Activated CD4-positive, alpha-beta T cell treated with anti-CD3 and anti-CD28 coated beads for 36 hours (primary cell): ENCODE measurements around the gene CAMK2G. TPM values are rescaled to one million over a fixed set of nuclear protein-coding genes. Genes with fewer than 3 reads are reported as not detected.

Experiments
- ATAC-seq: fragments of 200-7000 bp; cut with Tn5 transposase; one replicate; pipeline ENCODE4 v1.10.0; 2021; ENCODE audit warnings: mild to moderate bottlenecking, moderate library complexity
- CTCF ChIA-PET: fragments of 350-600 bp; sonication (Branson Sonifier 250); formaldehyde crosslinking; loops from one replicate; lab custom pipeline; 2021; ENCODE audit warnings: antibody characterized with exemption; lab: Charles Lee
- POLR2A ChIA-PET: fragments of 350-600 bp; sonication (Branson Sonifier 250); formaldehyde crosslinking; loops from one replicate; lab custom pipeline; 2021; ENCODE audit warnings: antibody characterized with exemption, inconsistent platforms; lab: Charles Lee
- DNase-seq: peaks from one replicate; pipeline ENCODE4 v3.0.0-alpha.2; 2020
- H3K27ac Mint-ChIP-seq: one replicate; pipeline ENCODE4 v1.8.0; 2021; ENCODE audit warnings: mixed read lengths
- H3K27me3 Mint-ChIP-seq: one replicate; pipeline ENCODE4 v1.8.0; 2021; ENCODE audit warnings: mixed read lengths
- H3K36me3 Mint-ChIP-seq: one replicate; pipeline ENCODE4 v1.8.0; 2021; ENCODE audit warnings: low read depth, mixed read lengths
- H3K4me1 Mint-ChIP-seq: one replicate; pipeline ENCODE4 v1.8.0; 2021; ENCODE audit warnings: mixed read lengths
- H3K4me3 Mint-ChIP-seq: one replicate; pipeline ENCODE4 v1.8.0; 2021; ENCODE audit warnings: mild to moderate bottlenecking, moderate library complexity, mixed read lengths
- H3K9me3 Mint-ChIP-seq: one replicate; pipeline ENCODE4 v1.8.0; 2021; ENCODE audit warnings: low read depth, mixed read lengths
- intact Hi-C, 2 experiments: fragments of 100-400 bp; cut with DNase I in 1 of 2; cut with micrococcal nuclease in 1 of 2; formaldehyde crosslinking; loops; one replicate each; pipeline versions ENCODE4 v1.14.2 to v1.15.1; 2022 to 2024; cut with DNase I, micrococcal nuclease
- total RNA-seq, 2 experiments: library from RNA; stranded (reverse); gene quantifications; one replicate each; pipeline ENCODE4 v1.2.3, GENCODE V29; 2021

CAMK2G gene
- total RNA-seq, 2 experiments from 2014 or later: 16.4 to 19.4 TPM

DNA sequence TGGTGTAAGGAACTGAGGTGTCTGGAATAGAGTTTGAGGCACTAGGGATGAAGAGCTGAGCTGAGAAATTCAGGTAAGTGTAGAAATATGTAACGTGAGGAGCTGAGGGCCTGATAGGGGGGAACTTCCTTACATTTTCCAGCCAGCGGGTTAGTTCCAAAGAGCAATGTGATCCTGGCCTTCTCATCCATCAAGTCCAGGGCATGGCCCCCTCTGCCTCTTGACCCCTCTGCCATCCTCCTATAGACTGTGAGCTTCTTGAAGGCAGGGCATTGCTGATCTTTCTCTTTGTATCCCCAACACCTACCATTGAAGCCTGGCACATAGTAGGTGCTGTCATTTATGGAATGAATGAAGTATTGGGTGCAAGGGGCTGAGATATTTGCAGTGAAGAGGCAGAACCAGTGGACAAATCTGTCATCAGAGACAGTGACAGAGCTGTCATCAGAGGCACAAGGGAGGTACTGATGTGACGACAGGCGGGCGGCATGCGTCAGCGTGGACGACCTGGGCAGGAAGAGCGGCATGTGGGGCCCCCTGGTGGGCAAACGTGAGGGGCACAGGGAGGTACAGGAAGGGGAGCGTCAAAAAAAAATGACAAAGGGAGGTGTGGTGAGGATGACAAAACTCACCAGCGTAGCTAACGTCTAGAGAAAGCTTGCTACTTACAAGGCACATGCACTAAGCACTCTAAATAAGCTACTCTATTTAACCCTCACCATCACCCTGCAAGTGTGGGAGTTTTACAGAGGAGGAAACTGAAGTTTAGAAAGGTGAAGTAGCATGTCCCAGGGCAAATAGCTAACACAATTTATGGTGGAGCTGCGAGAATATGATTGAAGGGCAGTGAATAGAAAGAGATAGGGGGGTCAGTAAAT lies 5.2 kb upstream of the CAMK2G start:
- peak overlapping the region; percentile 71 for H3K27ac Mint-ChIP-seq
- H3K9me3 Mint-ChIP-seq: no peaks in the 10 kb centered on the region
- ATAC-seq (peak; percentile 86), DNase-seq (peak; percentile 98)
- H3K4me3 Mint-ChIP-seq: no peak overlapping the region
- no peaks in the 10 kb centered on the region for H3K27me3 Mint-ChIP-seq
- no peaks in the 10 kb centered on the region for H3K36me3 Mint-ChIP-seq
- H3K4me1 Mint-ChIP-seq: peaks cover 45% of the 10 kb centered on the region
- ChIA-PET POLR2A (interaction anchor here (0.5 to 1.2 kb wide), 8 partner anchors 9 to 269 kb away, joined by 3 to 9 read pairs (median 4); no protein-coding TSS in a partner anchor), CTCF (interaction anchor here (0.5 to 19.7 kb wide), 48 partner anchors 10 to 397 kb away, joined by 3 to 456 read pairs (median 4); partner anchors contain the start of gene CHCHD1)
- intact Hi-C loops: loop anchor here (1.0 to 10.0 kb wide), 9 partner anchors 22 to 713 kb away; partner anchors contain the start of genes CHCHD1 (in 1 of the 2), MRPS16 (in 1 of the 2), NDST2 (in 1 of the 2) and PPP3CB (in 1 of the 2)

DNA sequence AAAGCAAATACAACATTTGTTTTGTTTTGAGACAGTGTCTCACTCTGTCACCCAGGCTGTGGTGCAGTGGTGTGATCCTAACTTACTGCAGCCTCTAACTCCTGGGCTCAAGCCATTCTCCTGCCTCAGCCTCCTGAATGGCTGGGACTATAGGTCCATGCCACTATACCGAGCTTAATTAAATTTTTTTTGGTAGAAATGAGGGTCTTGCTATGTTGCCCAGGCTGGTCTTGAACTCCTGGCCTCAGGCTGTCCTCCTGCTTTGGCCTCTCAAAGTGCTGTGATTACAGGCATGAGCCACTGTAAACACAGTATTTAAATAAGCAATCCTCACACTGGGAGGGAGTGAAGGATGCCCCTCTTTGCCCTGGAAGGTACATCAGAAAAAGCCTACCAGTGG lies 4.0 kb upstream of the CAMK2G start:
- Mint-ChIP-seq H3K27ac (no peak overlapping the region), H3K27me3 (no peaks in the 10 kb centered on the region), H3K36me3 (no peaks in the 10 kb centered on the region), H3K4me1 (peaks cover 45% of the 10 kb centered on the region), H3K9me3 (no peaks in the 10 kb centered on the region), H3K4me3 (no peak overlapping the region)
- intact Hi-C loops: loop anchor here (2.0 to 10.0 kb wide), 5 partner anchors 62 to 714 kb away; partner anchors contain the start of genes MRPS16 (in 1 of the 2), NDST2 (in 1 of the 2) and PPP3CB (in 1 of the 2)
- no peak for ATAC-seq
- CTCF ChIA-PET: interaction anchor here (0.6 to 19.7 kb wide), 11 partner anchors 12 to 1355 kb away, joined by 3 to 456 read pairs (median 24); partner anchors contain the start of gene CHCHD1
- POLR2A ChIA-PET: interaction anchor here (0.7 kb wide), 1 partner anchor 273 kb away, joined by 3 read pairs; no protein-coding TSS in a partner anchor
- DNase-seq: no peak

DNA sequence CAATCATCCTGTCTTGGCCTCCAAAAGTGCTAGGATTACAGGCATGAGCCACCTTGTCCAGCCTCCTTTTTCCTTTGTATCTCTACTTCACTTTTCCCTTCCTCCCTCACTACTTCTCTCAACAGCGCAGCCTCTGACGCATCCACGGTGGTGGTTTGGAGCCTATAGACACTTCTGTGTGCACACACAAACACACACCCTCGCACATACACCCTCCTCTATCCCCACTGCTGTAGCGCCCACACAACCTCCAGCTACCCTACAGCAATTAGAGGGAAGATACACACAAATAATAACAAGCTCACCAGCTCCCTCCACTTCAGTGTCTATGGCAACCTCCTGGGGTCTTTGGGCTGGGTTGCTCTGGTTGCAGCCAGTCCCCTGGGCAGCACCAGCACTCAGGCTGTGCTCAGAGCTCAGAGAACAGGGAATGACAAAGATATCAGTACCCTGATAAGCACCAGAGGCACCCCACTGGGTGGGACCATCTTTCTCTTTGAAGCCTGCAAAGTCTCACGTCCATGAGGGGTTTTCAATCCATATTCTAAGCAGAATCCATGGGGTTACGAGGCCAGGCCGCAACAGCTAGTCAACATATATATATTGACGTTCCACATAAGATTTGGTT lies 3.3 kb upstream of the CAMK2G start:
- no peaks in the 10 kb centered on the region for H3K27me3 Mint-ChIP-seq
- no peak for ATAC-seq
- intact Hi-C loops: loop anchor here (2.0 to 10.0 kb wide), 5 partner anchors 63 to 715 kb away; partner anchors contain the start of genes MRPS16 (in 1 of the 2), NDST2 (in 1 of the 2) and PPP3CB (in 1 of the 2)
- no peak for DNase-seq
- peaks cover 52% of the 10 kb centered on the region for H3K4me1 Mint-ChIP-seq
- H3K36me3 Mint-ChIP-seq: no peaks in the 10 kb centered on the region
- no peak overlapping the region for H3K4me3 Mint-ChIP-seq
- ChIA-PET POLR2A (interaction anchor here (0.6 kb wide), 2 partner anchors 47 to 65 kb away, joined by 3 to 7 read pairs; no protein-coding TSS in a partner anchor), CTCF (interaction anchor here (0.6 to 19.7 kb wide), 9 partner anchors 11 to 1554 kb away, joined by 3 to 456 read pairs (median 8); no protein-coding TSS in a partner anchor)
- H3K9me3 Mint-ChIP-seq: no peaks in the 10 kb centered on the region
- H3K27ac Mint-ChIP-seq: peak overlapping the region; percentile 9

DNA sequence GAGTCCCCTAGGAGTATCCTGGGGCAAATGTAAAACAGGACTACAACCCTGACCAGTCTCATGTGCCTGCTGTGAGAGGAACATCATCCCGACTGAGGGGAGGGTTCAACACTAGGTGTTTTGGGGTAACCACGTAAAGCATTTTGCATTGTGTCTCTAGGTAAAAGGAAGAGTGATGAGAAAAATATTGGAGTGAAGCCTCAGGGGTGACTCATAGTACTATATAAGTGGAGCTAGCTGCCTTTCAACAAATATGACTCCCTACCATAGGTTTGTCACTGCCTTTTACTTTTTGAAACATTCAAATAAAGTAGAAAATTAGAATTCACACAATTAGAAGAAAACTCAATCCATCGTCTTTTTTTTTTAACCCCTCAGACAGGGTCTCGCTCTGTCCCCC lies 2.6 kb upstream of the CAMK2G start:
- ChIA-PET CTCF (interaction anchor here (0.6 to 19.7 kb wide), 7 partner anchors 11 to 1553 kb away, joined by 3 to 456 read pairs (median 4); partner anchors contain the start of gene CHCHD1), POLR2A (interaction anchor here (0.6 to 0.7 kb wide), 3 partner anchors 16 to 48 kb away, joined by 3 to 7 read pairs (median 5); no protein-coding TSS in a partner anchor)
- no peaks in the 10 kb centered on the region for H3K9me3 Mint-ChIP-seq
- H3K27ac Mint-ChIP-seq: peak overlapping the region; percentile 2
- H3K4me1 Mint-ChIP-seq: peaks cover 58% of the 10 kb centered on the region
- no peak for ATAC-seq
- intact Hi-C loops: loop anchor here in 1 of 2 experiments (5.0 to 10.0 kb wide), 3 partner anchors 380 to 715 kb away; partner anchors contain the start of genes MRPS16 and PPP3CB
- H3K27me3 Mint-ChIP-seq: no peaks in the 10 kb centered on the region
- H3K4me3 Mint-ChIP-seq: no peak overlapping the region
- H3K36me3 Mint-ChIP-seq: no peaks in the 10 kb centered on the region
- no peak for DNase-seq

DNA sequence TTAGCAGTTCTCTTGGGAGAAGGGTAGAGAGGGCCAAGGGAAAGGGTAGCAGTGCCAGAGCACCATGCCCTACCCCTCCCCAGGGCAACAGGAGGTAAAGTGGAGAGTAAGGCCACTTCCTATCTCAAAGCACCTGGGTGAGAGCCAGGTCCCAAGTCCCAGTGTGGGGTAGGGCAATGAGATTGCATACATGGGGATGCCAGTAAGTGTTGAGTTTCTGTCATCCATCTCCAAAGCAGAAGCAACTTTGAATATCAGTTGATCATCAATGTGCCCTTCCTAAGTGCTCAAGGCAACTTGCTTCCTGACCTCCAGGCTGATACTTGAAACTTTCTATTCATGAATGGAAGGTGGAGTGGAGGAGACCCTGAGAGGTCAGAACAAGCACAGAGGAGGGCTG lies 2.2 kb upstream of the CAMK2G start:
- CTCF ChIA-PET: interaction anchor here (0.6 to 19.7 kb wide), 6 partner anchors 10 to 314 kb away, joined by 3 to 456 read pairs (median 42); partner anchors contain the start of gene CHCHD1
- H3K4me1 Mint-ChIP-seq: peaks cover 62% of the 10 kb centered on the region
- no peaks in the 10 kb centered on the region for H3K36me3 Mint-ChIP-seq
- no peak for DNase-seq
- POLR2A ChIA-PET: interaction anchor here (0.7 kb wide), 2 partner anchors 15 to 27 kb away, joined by 3 to 5 read pairs; no protein-coding TSS in a partner anchor
- H3K9me3 Mint-ChIP-seq: no peaks in the 10 kb centered on the region
- no peak for ATAC-seq
- intact Hi-C loops: loop anchor here in 1 of 2 experiments (5.0 to 10.0 kb wide), 3 partner anchors 379 to 716 kb away; partner anchors contain the start of genes MRPS16 and PPP3CB
- no peak overlapping the region for H3K4me3 Mint-ChIP-seq
- H3K27me3 Mint-ChIP-seq: no peaks in the 10 kb centered on the region
- H3K27ac Mint-ChIP-seq: peak overlapping the region; percentile 17

DNA sequence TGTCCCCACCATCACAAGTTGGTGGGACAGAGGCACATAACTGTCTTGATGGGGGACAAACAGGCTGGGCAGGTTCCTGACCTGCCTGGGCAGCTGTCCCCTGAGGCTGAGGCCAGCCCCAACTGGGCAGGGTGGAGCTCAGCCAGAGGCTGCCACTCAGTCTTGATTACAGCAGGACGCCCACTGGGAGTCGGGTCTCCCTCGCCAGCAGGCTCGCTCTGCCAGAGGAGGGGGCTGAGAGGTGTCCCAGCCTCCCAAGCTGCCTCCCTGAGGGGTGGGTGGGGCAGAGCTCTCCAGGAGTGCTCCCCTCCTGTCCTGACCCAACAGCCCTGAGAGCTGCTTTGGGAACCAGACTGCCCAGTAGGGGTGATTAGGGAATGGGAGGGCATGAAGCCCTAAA lies 1.8 kb upstream of the CAMK2G start:
- no peak overlapping the region for H3K4me3 Mint-ChIP-seq
- H3K27me3 Mint-ChIP-seq: no peaks in the 10 kb centered on the region
- DNase-seq (no peak), ATAC-seq (no peak)
- CTCF ChIA-PET: interaction anchor here (1.1 to 19.7 kb wide), 4 partner anchors 10 to 65 kb away, joined by 4 to 456 read pairs (median 84); no protein-coding TSS in a partner anchor
- H3K36me3 Mint-ChIP-seq: no peaks in the 10 kb centered on the region
- peaks cover 65% of the 10 kb centered on the region for H3K4me1 Mint-ChIP-seq
- no peaks in the 10 kb centered on the region for H3K9me3 Mint-ChIP-seq
- POLR2A ChIA-PET: no interaction called here
- H3K27ac Mint-ChIP-seq: peak overlapping the region; percentile 17
- intact Hi-C loops: loop anchor here in 1 of 2 experiments (5.0 to 10.0 kb wide), 3 partner anchors 379 to 716 kb away; partner anchors contain the start of genes MRPS16 and PPP3CB

DNA sequence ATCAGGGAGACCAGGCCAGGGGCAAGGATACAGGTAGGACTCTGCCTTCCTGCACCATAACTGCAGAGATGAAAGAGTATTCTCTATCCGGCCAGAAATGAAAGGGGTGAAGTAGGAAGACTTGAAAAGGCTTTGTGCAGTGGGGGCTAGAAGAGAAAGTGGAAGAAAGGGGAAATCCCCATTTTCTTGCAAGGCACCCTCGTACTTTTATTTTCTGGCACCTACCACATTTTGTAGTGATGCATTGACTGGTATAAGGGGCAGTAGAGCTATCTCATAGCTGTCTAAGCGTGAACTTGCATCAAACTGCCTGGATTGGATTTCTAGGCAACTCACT lies 752 bp upstream of the CAMK2G start:
- peaks cover 4% of the 10 kb centered on the region for H3K36me3 Mint-ChIP-seq
- peak; percentile 40 for ATAC-seq
- H3K27me3 Mint-ChIP-seq: no peaks in the 10 kb centered on the region
- H3K4me1 Mint-ChIP-seq: peaks cover 72% of the 10 kb centered on the region
- ChIA-PET CTCF (interaction anchor here (0.6 to 19.7 kb wide), 5 partner anchors 14 to 338 kb away, joined by 3 to 456 read pairs (median 4); no protein-coding TSS in a partner anchor), POLR2A (interaction anchor here (0.6 to 1.4 kb wide), 3 partner anchors 12 to 1602 kb away, joined by 3 to 4 read pairs (median 4); no protein-coding TSS in a partner anchor)
- H3K27ac Mint-ChIP-seq: peak overlapping the region; percentile 81
- intact Hi-C loops: loop anchor here (1.0 to 10.0 kb wide), 7 partner anchors 26 to 1236 kb away; partner anchors contain the start of genes AP3M1 (in 1 of the 2), MRPS16 (in 1 of the 2), PPP3CB (in 1 of the 2) and SAMD8 (in 1 of the 2)
- H3K4me3 Mint-ChIP-seq: peak overlapping the region; percentile 72
- no peak for DNase-seq
- H3K9me3 Mint-ChIP-seq: no peaks in the 10 kb centered on the region

DNA sequence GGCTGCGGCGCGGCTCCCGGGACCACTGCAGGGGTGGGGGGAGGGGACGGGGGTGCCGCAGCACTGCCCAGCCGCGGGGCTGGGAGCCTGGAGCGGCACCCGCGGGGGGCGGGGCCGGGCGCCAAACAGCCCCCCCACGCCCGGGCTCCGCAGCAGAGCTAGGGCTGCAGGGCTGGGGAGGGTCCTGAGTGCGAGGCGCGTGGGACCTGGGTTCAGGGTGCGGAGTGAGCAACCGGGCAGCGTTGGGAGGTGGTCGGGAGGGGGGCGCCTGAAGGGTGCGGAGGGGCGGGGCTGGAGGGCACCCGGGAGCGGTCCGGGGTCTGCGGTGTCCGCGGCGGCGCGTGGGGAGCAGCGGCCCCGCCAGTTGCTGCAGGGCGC lies 528 bp downstream of the CAMK2G start:
- ChIA-PET CTCF (interaction anchor here (1.3 to 19.7 kb wide), 3 partner anchors 12 to 68 kb away, joined by 6 to 456 read pairs (median 89); no protein-coding TSS in a partner anchor), POLR2A (interaction anchor here (1.6 kb wide), 1 partner anchor 16 kb away, joined by 6 read pairs; no protein-coding TSS in a partner anchor)
- Mint-ChIP-seq H3K4me1 (peaks cover 61% of the 10 kb centered on the region), H3K36me3 (peaks cover 4% of the 10 kb centered on the region), H3K27ac (no peak overlapping the region), H3K27me3 (no peaks in the 10 kb centered on the region), H3K9me3 (no peaks in the 10 kb centered on the region), H3K4me3 (peak overlapping the region; percentile 72)
- ATAC-seq (no peak), DNase-seq (peak; percentile 33)
- intact Hi-C loops: loop anchor here in 1 of 2 experiments (1.0 to 10.0 kb wide), 7 partner anchors 9 to 1360 kb away; partner anchors contain the start of genes KAT6B, MRPS16, NDST2 and SAMD8

DNA sequence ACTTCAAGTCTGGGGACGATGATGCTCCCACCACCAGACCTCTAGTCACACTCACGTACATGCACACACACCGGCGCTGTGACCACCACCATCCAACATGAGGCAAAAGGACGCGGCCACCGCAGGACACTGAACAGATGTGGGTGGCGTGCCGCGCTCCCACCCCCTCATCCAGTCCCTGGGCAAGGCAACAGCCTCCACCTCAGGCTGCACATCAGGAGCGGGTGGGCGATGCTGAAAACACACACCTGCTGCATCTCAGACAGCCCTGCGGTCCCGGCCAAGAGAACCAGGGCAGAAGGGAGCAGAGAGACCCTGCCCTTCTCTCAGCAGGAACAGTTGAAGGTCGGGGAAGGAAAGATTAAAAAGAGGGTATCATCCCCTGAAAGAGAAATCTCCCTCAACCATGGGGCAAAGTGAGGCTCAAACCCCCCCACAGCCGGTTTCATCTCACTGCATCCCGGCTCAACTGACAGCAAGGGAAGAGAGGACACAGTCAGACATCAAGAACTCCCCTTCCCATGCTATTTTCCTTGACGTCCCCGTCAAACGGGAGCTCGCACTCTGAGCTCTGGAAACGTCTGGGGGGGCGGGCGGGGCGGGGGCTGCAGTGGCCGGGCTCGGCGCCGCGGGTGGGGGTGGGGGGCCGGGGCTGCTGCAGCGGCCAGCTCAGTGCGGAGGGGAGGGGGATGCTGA lies 1.1 kb downstream of the CAMK2G start:
- CTCF ChIA-PET: interaction anchor here (1.1 to 19.7 kb wide), 3 partner anchors 11 to 31 kb away, joined by 3 to 456 read pairs (median 6); no protein-coding TSS in a partner anchor
- peak overlapping the region; percentile 74 for H3K4me3 Mint-ChIP-seq
- intact Hi-C loops: loop anchor here in 1 of 2 experiments (1.0 to 10.0 kb wide), 2 partner anchors 8 to 618 kb away; partner anchors contain the start of gene MRPS16
- H3K27ac Mint-ChIP-seq: peak overlapping the region; percentile 58
- H3K9me3 Mint-ChIP-seq: no peaks in the 10 kb centered on the region
- DNase-seq: no peak
- H3K36me3 Mint-ChIP-seq: peaks cover 4% of the 10 kb centered on the region
- POLR2A ChIA-PET: interaction anchor here (0.5 to 1.6 kb wide), 3 partner anchors 12 to 257 kb away, joined by 4 to 6 read pairs (median 5); no protein-coding TSS in a partner anchor
- H3K4me1 Mint-ChIP-seq: peaks cover 66% of the 10 kb centered on the region
- ATAC-seq: no peak
- no peaks in the 10 kb centered on the region for H3K27me3 Mint-ChIP-seq
